K562 (cell line): ENCODE measurements around the gene RNF167. TPM values are rescaled to one million over a fixed set of nuclear protein-coding genes. Genes with fewer than 3 reads are reported as not detected.
A peak's percentile ranks its signal among the peaks of the same experiment; 100 is the strongest.

Experiments
- ATAC-seq: fragments of 200-7000 bp; cut with Tn5 transposase; 3 replicates; pipeline ENCODE4 v1.9.1; 2020; ENCODE audit warnings: moderate library complexity
- BruUV-seq: library from RNA; stranded (reverse); fragments of 400-500 nt; replicated peaks from 2 replicates; lab custom pipeline; 2021; lab: Mats Ljungman, UMichigan
- CTCF ChIA-PET: fragments of 300-600 bp; formaldehyde crosslinking; extraction: SDS; loops from one replicate; lab custom pipeline; 2021; ENCODE audit warnings: low intra/inter-chr PET ratio; lab: Yijun Ruan, JAX
- POLR2A ChIA-PET: fragments of 300-600, 350-650 bp; sonication (Branson Sonifier 250); formaldehyde crosslinking; extraction: SDS; loops from one replicate; lab custom pipeline; 2021; ENCODE audit warnings: antibody characterized with exemption, inconsistent platforms; lab: Yijun Ruan, JAX
- DNase-seq, 4 experiments: peaks; one replicate each; pipeline versions ENCODE4 v3.0.0 to v3.0.0-alpha.2; 2011 to 2018; ENCODE audit warnings: low spot score in 3 of 4, mixed read lengths in 3 of 4; ENCODE audit errors: extremely low read depth in 1 of 4
- FAIRE-seq: peaks from 2 replicates; lab custom pipeline; 2011; peaks lifted over from hg19 to GRCh38; lab: Jason Lieb, UNC
- H2AFZ ChIP-seq: 2 replicates; pipeline ENCODE4 v1.6.0; 2011; ENCODE audit warnings: low read depth, low read length, control low read depth, inconsistent platforms
- H3K27ac ChIP-seq: fragments of 200-600 bp; 3 replicates; pipeline ENCODE4 v1.8.0; 2011; ENCODE audit warnings: low read depth, mild to moderate bottlenecking, control low read depth, inconsistent platforms, low read length, moderate library complexity, mixed read lengths; ENCODE audit errors: extremely low read depth
- H3K27me3 ChIP-seq, 2 experiments: fragments of 300-600 bp in 1 of 2; 2 replicates in 1 of 2; 3 replicates in 1 of 2; pipeline versions ENCODE4 v1.6.0 to v1.8.0; 2011; ENCODE audit warnings: inconsistent platforms in 2 of 2, low read length in 2 of 2, mild to moderate bottlenecking in 1 of 2, mixed read lengths in 1 of 2, moderate library complexity in 1 of 2; ENCODE audit not compliant: control insufficient read depth in 2 of 2, insufficient read depth in 2 of 2
- H3K36me3 ChIP-seq: fragments of 300-600 bp; 3 replicates; pipeline ENCODE4 v1.8.0; 2011; ENCODE audit warnings: mild to moderate bottlenecking, low read length, inconsistent platforms; ENCODE audit not compliant: control insufficient read depth, insufficient read depth
- H3K4me1 ChIP-seq, 2 experiments: fragments of 200-600 bp in 1 of 2; replicated peaks in 1 of 2; 2 replicates in 1 of 2; 3 replicates in 1 of 2; pipeline versions ENCODE4 v1.5.1 to v1.8.0; 2011; ENCODE audit warnings: inconsistent platforms in 2 of 2, low read length in 2 of 2, mild to moderate bottlenecking in 1 of 2, mixed read lengths in 1 of 2, moderate library complexity in 1 of 2; ENCODE audit not compliant: control insufficient read depth in 2 of 2, insufficient read depth in 2 of 2
- H3K4me2 ChIP-seq: 2 replicates; pipeline ENCODE4 v1.6.1; 2011; ENCODE audit warnings: low read length, control low read depth, inconsistent platforms, mixed read lengths; ENCODE audit not compliant: insufficient read depth
- H3K4me3 ChIP-seq: fragments of 200-600 bp; sonication (generic), shearing (Covaris generic); 2 replicates; pipeline ENCODE4 v1.5.1; 2016; ENCODE audit warnings: control low read depth, inconsistent platforms
- H3K79me2 ChIP-seq: fragments of 200-600 bp; 3 replicates; pipeline ENCODE4 v1.8.0; 2011; ENCODE audit warnings: low read length, inconsistent platforms; ENCODE audit not compliant: control insufficient read depth, insufficient read depth
- H3K9ac ChIP-seq, 2 experiments: 2 replicates each; pipeline versions ENCODE4 v1.6.0 to v1.6.1; 2011; ENCODE audit warnings: low read depth in 2 of 2, low read length in 2 of 2, control low read depth in 1 of 2, inconsistent platforms in 1 of 2, mild to moderate bottlenecking in 1 of 2, mixed read lengths in 1 of 2; ENCODE audit not compliant: insufficient read depth in 1 of 2
- H3K9me1 ChIP-seq: one replicate; pipeline ENCODE4 v1.6.0; 2011; ENCODE audit warnings: inconsistent platforms, mild to moderate bottlenecking, low read length, moderate library complexity; ENCODE audit not compliant: control insufficient read depth, insufficient read depth
- H3K9me3 ChIP-seq: replicated peaks from 2 replicates; pipeline ENCODE4 v1.5.1; 2011; ENCODE audit warnings: low read depth, low read length, inconsistent platforms; ENCODE audit not compliant: control insufficient read depth, insufficient read depth
- H4K20me1 ChIP-seq: replicated peaks from 2 replicates; pipeline ENCODE4 v1.6.1; 2011; ENCODE audit warnings: low read length, inconsistent platforms, mixed read lengths; ENCODE audit not compliant: control insufficient read depth, insufficient read depth
- CREB3L1 ChIP-seq: fragments of 450-650 bp; IDR thresholded peaks from 2 replicates; pipeline ENCODE4 v1.6.1; 2014; ENCODE audit warnings: low read depth, mild to moderate bottlenecking, moderate library complexity, borderline replicate concordance
- ELK3 ChIP-seq: fragments of 450-650 bp; formaldehyde crosslinking; IDR thresholded peaks from 2 replicates; pipeline ENCODE4 v1.4.0; 2020; ENCODE audit warnings: mild to moderate bottlenecking
- KLF13 ChIP-seq: fragments of 450-650 bp; IDR thresholded peaks from 2 replicates; pipeline ENCODE4 v1.6.1; 2016; ENCODE audit warnings: missing genetic modification characterization, low read depth, mild to moderate bottlenecking, missing compliant biosample characterization, moderate library complexity, borderline replicate concordance
- L3MBTL2 ChIP-seq: fragments of 450-650 bp; IDR thresholded peaks from 2 replicates; pipeline ENCODE4 v1.6.1; 2016; ENCODE audit warnings: mild to moderate bottlenecking, moderate library complexity
- NKRF ChIP-seq: fragments of 450-650 bp; IDR thresholded peaks from 2 replicates; pipeline ENCODE4 v1.6.1; 2016; ENCODE audit warnings: borderline replicate concordance
- POLR2B ChIP-seq: fragments of 450-650 bp; IDR thresholded peaks from 2 replicates; pipeline ENCODE4 v1.6.1; 2018; ENCODE audit warnings: low read depth; ENCODE audit not compliant: partially characterized antibody
- TRIM25 ChIP-seq: fragments of 450-650 bp; IDR thresholded peaks from 2 replicates; pipeline ENCODE4 v1.7.0; 2016; ENCODE audit warnings: borderline replicate concordance
- ZBTB33 ChIP-seq: sonication (generic); formaldehyde crosslinking; IDR thresholded peaks from 2 replicates; pipeline ENCODE4 v1.8.1; 2023; ENCODE audit warnings: mild to moderate bottlenecking, missing genetic modification reagents
- ZNF696 ChIP-seq: fragments of 250-450 bp; sonication (Bioruptor Pico); conservative IDR thresholded peaks from 2 replicates; pipeline ENCODE4 v1.4.0; 2020; ENCODE audit warnings: mild to moderate bottlenecking, moderate library complexity
- WGBS: fragments of 100-300 bp; shearing (Covaris generic); methylation state at CpG from one replicate; pipeline ENCODE4 v1.1.6; 2016; ENCODE audit warnings: low coverage, mixed read lengths; ENCODE audit not compliant: insufficient coverage; ENCODE audit errors: missing lambda C conversion rate; 5-methylcytosine and 5-hydroxymethylcytosine counted together
- in situ Hi-C: fragments of 300-500 bp; cut with MboI; formaldehyde crosslinking; loops from 4 replicates; pipeline ENCODE4 v1.15.0; 2018; ENCODE audit warnings: inconsistent platforms, mixed read lengths
- intact Hi-C: fragments of 100-400 bp; cut with micrococcal nuclease; formaldehyde crosslinking; loops from 2 replicates; pipeline ENCODE4 v1.14.2; 2022
- polyA plus RNA-seq, 8 experiments: library from polyadenylated mRNA; depleted of rRNA in 4 of 8; stranded (reverse) in 5 of 8; unstranded in 3 of 8; fragments of >200 nt; fragmentation: Nextera tagmentation in 2 of 8; fragmentation: Illumina TruSeq in 1 of 8; extraction: Ambion mirVana in 2 of 8; extraction: Trizol in 1 of 8; gene quantifications; 2 replicates each; pipeline versions ENCODE4 v1.2.1 to v1.2.3, GENCODE V29; 2011 to 2014; ENCODE audit warnings: inconsistent platforms in 1 of 8, missing spikeins in 1 of 8
- total RNA-seq, 7 experiments: library from RNA; depleted of rRNA in 6 of 7; stranded (reverse); fragments of >200 nt in 6 of 7; fragmentation: Illumina TruSeq in 2 of 7; extraction: Trizol in 2 of 7; gene quantifications; 2 replicates each; pipeline versions ENCODE4 v1.2.1 to v1.2.3, GENCODE V29; 2011 to 2021; ENCODE audit warnings: low replicate concordance in 1 of 7

The RNF167 gene
- total and polyA plus RNA-seq, 9 of the 15 experiments (the other 6 are each of a cell fraction or from before 2014, with no cell fraction given) = 16.5 to 143 (median 45.5) TPM

- intact Hi-C loops = loop anchor here (1.0 to 10.0 kb wide), 3 partner anchors 17 to 63 kb away; partner anchors contain the start of genes CHRNE and ENO3
- peak; percentile 79 for ATAC-seq
- Histone ChIP-seq H2AFZ (peak within 1 kb of the TSS; percentile 87), H4K20me1 (no peaks in the 10 kb centered on the region), H3K27ac (peak within 1 kb of the TSS; percentile 95), H3K4me2 (peak within 1 kb of the TSS; percentile 89), H3K4me1 (peaks cover 22 to 23% of the 10 kb centered on the region in 2 experiments), H3K27me3 (no peaks in the 10 kb centered on the region), H3K9me1 (no peaks in the 10 kb centered on the region), H3K36me3 (peaks cover 46% of the 10 kb centered on the region; the same call in 2 of the 3 replicates), H3K79me2 (peaks cover 26% of the 10 kb centered on the region), H3K9ac (peak within 1 kb of the TSS; percentile 89 to 94), H3K9me3 (no peaks in the 10 kb centered on the region), H3K4me3 (peak within 1 kb of the TSS; percentile 70)
- ChIA-PET POLR2A (interaction anchor here (0.6 to 3.2 kb wide), 10 partner anchors 10 to 58 kb away, joined by 3 to 38 read pairs (median 5); partner anchors contain the start of genes ENO3, PFN1 and RNF167), CTCF (no interaction called here)
- in situ Hi-C loops = no loop called here
- 5% methylated on average over 39 of the region's 66 CpGs for WGBS
- peak; percentile 84 to 94 (median 88) for DNase-seq
- no peak for FAIRE-seq
- BruUV-seq = no TSS peak
- peak; percentile 32; the same call in 1 of the 2 replicates for TF ChIP-seq L3MBTL2
- peak; percentile 58; the same call in 1 of the 2 replicates for TF ChIP-seq ZBTB33 (CRISPR knock-in tag)
- peak; percentile 78 for TF ChIP-seq POLR2B
- TF ChIP-seq CREB3L1 = peak; percentile 22; the same call in 1 of the 2 replicates
- peak; percentile 99 for TF ChIP-seq TRIM25
- peak; percentile 59; the same call in 1 of the 2 replicates for TF ChIP-seq KLF13 (tag)
- peak; percentile 24; the same call in 1 of the 2 replicates for TF ChIP-seq NKRF
- TF ChIP-seq ZNF696 (CRISPR knock-in tag) = no peak
- TF ChIP-seq ELK3 (CRISPR knock-in tag) = no peak
Observed at GRCh38 chr17:4967539-4968485, 27.7 kb downstream of the RNF167 start, which contains the start of gene SPAG7. Gene SPAG7, minus strand, starts transcription at chr17:4967817. Its CDS starts 13 bp downstream, at chr17:4967804.
